GM23338 (cell line): ENCODE results near the gene FTCD. TPM values are rescaled to one million over a fixed set of nuclear protein-coding genes. Genes with fewer than 3 reads are reported as not detected.

ENCODE experiments used
- ATAC-seq: fragments of 200-7000 bp; cut with Tn5 transposase; 3 replicates; pipeline ENCODE4 v1.9.1; 2020
- DNase-seq: peaks from one replicate; pipeline ENCODE4 v3.0.0-alpha.2; 2015; ENCODE audit warnings: low spot score
- H2AFZ ChIP-seq: fragments of 200-600 bp; sonication (generic); 2 replicates; pipeline ENCODE4 v1.8.0; 2016; ENCODE audit warnings: antibody characterized with exemption, mild to moderate bottlenecking, moderate library complexity
- H3F3A ChIP-seq: fragments of 200-600 bp; sonication (generic); replicated peaks from 2 replicates; pipeline ENCODE4 v1.8.0; 2017; ENCODE audit warnings: antibody characterized with exemption, mixed run types, low read depth
- H3K27ac ChIP-seq: fragments of 200-600 bp; sonication (generic); 2 replicates; pipeline ENCODE4 v1.6.1; 2016; ENCODE audit warnings: low read depth
- H3K27me3 ChIP-seq: fragments of 200-600 bp; sonication (generic); 2 replicates; pipeline ENCODE4 v1.8.0; 2016; ENCODE audit warnings: mild to moderate bottlenecking, mixed run types, moderate library complexity; ENCODE audit not compliant: insufficient read depth
- H3K36me3 ChIP-seq: fragments of 200-600 bp; sonication (generic); 2 replicates; pipeline ENCODE4 v1.8.0; 2016; ENCODE audit warnings: mild to moderate bottlenecking; ENCODE audit not compliant: insufficient read depth
- H3K4me1 ChIP-seq: fragments of 200-600 bp; sonication (generic); 2 replicates; pipeline ENCODE4 v1.8.0; 2016; ENCODE audit warnings: mild to moderate bottlenecking, moderate library complexity; ENCODE audit not compliant: insufficient read depth
- H3K4me2 ChIP-seq: fragments of 200-600 bp; sonication (generic); 2 replicates; pipeline ENCODE4 v1.7.1; 2017; ENCODE audit warnings: mixed run types
- H3K4me3 ChIP-seq: fragments of 200-600 bp; sonication (generic); 2 replicates; pipeline ENCODE4 v1.6.1; 2016; ENCODE audit warnings: mixed run types
- H3K79me2 ChIP-seq: fragments of 200-600 bp; sonication (generic); replicated peaks from 2 replicates; pipeline ENCODE4 v1.8.0; 2017; ENCODE audit warnings: mild to moderate bottlenecking; ENCODE audit not compliant: insufficient read depth
- H3K9me2 ChIP-seq: fragments of 200-600 bp; sonication (generic); 2 replicates; pipeline ENCODE4 v1.8.0; 2017; ENCODE audit not compliant: insufficient read depth
- H4K20me1 ChIP-seq: fragments of 200-600 bp; sonication (generic); replicated peaks from 2 replicates; pipeline ENCODE4 v1.8.0; 2017; ENCODE audit warnings: mild to moderate bottlenecking; ENCODE audit not compliant: insufficient read depth
- H3K27ac Mint-ChIP-seq: 2 replicates; pipeline ENCODE4 v1.8.0; 2020; ENCODE audit warnings: inconsistent platforms, mild to moderate bottlenecking, moderate library complexity, mixed read lengths
- H3K27me3 Mint-ChIP-seq: 3 replicates; pipeline ENCODE4 v1.8.0; 2022; ENCODE audit warnings: low read depth, mild to moderate bottlenecking, moderate library complexity, mixed read lengths, inconsistent platforms; ENCODE audit not compliant: insufficient read depth, poor library complexity
- H3K36me3 Mint-ChIP-seq: 3 replicates; pipeline ENCODE4 v1.8.0; 2021; ENCODE audit warnings: low read depth, mild to moderate bottlenecking, inconsistent platforms, moderate library complexity, mixed read lengths
- H3K4me1 Mint-ChIP-seq: 3 replicates; pipeline ENCODE4 v1.8.0; 2020; ENCODE audit warnings: mild to moderate bottlenecking, inconsistent platforms, mixed read lengths
- H3K4me3 Mint-ChIP-seq: 3 replicates; pipeline ENCODE4 v1.8.0; 2021; ENCODE audit warnings: moderate library complexity, mild to moderate bottlenecking, inconsistent platforms, mixed read lengths
- H3K9me3 Mint-ChIP-seq: 3 replicates; pipeline ENCODE4 v1.8.0; 2020; ENCODE audit warnings: moderate library complexity, mild to moderate bottlenecking, inconsistent platforms, mixed read lengths
- CREB1 ChIP-seq: fragments of 250-450 bp; sonication (Bioruptor Pico); IDR thresholded peaks from 2 replicates; pipeline ENCODE4 v1.5.0; 2020; ENCODE audit warnings: low read depth, mild to moderate bottlenecking, moderate library complexity
- ETS1 ChIP-seq: IDR thresholded peaks from 2 replicates; pipeline ENCODE4 v1.6.1; 2016; ENCODE audit warnings: antibody characterized with exemption
- EZH2 ChIP-seq: fragments of 200-600 bp; sonication (generic); IDR thresholded peaks from one replicate; pipeline ENCODE4 v1.8.0; 2017; ENCODE audit warnings: antibody characterized with exemption, mild to moderate bottlenecking, low read depth; ENCODE audit not compliant: unreplicated experiment
- EZH2phosphoT487 ChIP-seq: fragments of 200-600 bp; sonication (generic); IDR thresholded peaks from one replicate; pipeline ENCODE4 v1.8.1; 2018; ENCODE audit warnings: antibody characterized with exemption; ENCODE audit not compliant: unreplicated experiment
- NANOG ChIP-seq: IDR thresholded peaks from 2 replicates; pipeline ENCODE4 v1.6.1; 2016; ENCODE audit warnings: antibody characterized with exemption, borderline replicate concordance
- REST ChIP-seq: IDR thresholded peaks from one replicate; pipeline ENCODE4 v1.6.1; 2018; ENCODE audit warnings: antibody characterized with exemption; ENCODE audit not compliant: unreplicated experiment
- STAT1 ChIP-seq: IDR thresholded peaks from one replicate; pipeline ENCODE4 v1.6.1; 2016; ENCODE audit warnings: antibody characterized with exemption; ENCODE audit not compliant: unreplicated experiment
- ZNF331 ChIP-seq: fragments of 250-450 bp; sonication (Bioruptor Pico); IDR thresholded peaks from 2 replicates; pipeline ENCODE4 v1.5.0; 2020; ENCODE audit warnings: low read depth, mild to moderate bottlenecking, moderate library complexity
- polyA plus RNA-seq: library from polyadenylated mRNA; unstranded; fragments of >200 nt; fragmentation: Nextera tagmentation; extraction: Ambion mirVana; gene quantifications from 2 replicates; pipeline ENCODE4 v1.2.1, GENCODE V29; 2016
- total RNA-seq: library from RNA; depleted of rRNA; stranded (reverse); fragments of >200 nt; shearing (Covaris generic); gene quantifications from 2 replicates; pipeline ENCODE4 v1.2.3, GENCODE V29; 2014
- TF ChIP-seq, protein P1 (sequence below), 2 experiments: fragments of 200-600 bp in 1 of 2; sonication (generic) in 1 of 2; conservative IDR thresholded peaks; 2 replicates each; pipeline versions ENCODE4 v1.5.1 to v1.6.1; 2016 to 2017; ENCODE audit warnings: antibody characterized with exemption in 2 of 2, low read depth in 2 of 2, mild to moderate bottlenecking in 2 of 2, moderate library complexity in 1 of 2

The FTCD gene
- total and polyA plus RNA-seq, 2 experiments from 2014 or later = 0.90 to 2.3 TPM

DNA sequence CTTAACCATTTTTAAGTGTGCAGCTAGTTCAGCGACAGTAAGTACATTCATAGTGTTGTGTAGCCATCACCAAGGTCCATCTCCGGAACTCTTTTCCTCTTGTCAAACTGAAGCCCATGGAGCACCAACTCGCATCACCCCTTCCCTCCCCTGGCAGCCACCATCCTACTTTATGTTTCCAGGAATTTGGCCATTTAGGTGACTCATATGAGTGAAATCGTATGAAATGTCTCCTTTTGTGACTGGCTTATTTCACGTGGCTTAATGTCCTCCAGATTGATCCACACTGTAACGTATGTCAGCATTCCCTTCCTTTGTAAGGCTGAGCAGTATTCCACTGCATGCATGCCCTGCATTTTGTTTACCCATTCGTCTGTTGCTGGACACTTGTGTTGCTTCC is 55.0 kb downstream of the FTCD start:
- no peak overlapping the region for H3K4me2 ChIP-seq
- no peak overlapping the region for H2AFZ ChIP-seq
- ATAC-seq = no peak
- H4K20me1 ChIP-seq = peaks cover 10% of the 10 kb centered on the region; the same call in 1 of the 2 replicates
- H3K4me3 ChIP-seq = no peak overlapping the region
- Mint-ChIP-seq H3K27ac (no peak overlapping the region), H3K4me1 (peaks cover 3% of the 10 kb centered on the region; the same call in 1 of the 3 replicates), H3K9me3 (peaks cover 16% of the 10 kb centered on the region; the same call in 2 of the 3 replicates), H3K36me3 (peaks cover 19% of the 10 kb centered on the region), H3K27me3 (peaks cover 19% of the 10 kb centered on the region), H3K4me3 (no peak overlapping the region)
- DNase-seq = no peak
- no peak overlapping the region for H3K27ac ChIP-seq
- no peaks in the 10 kb centered on the region for H3F3A ChIP-seq
- peaks cover 53% of the 10 kb centered on the region for H3K79me2 ChIP-seq
- H3K4me1 ChIP-seq = 0 out of 2 replicates have a peak, but pooled peaks cover 3% of the 10 kb centered on the region
- TF ChIP-seq ZNF331 (CRISPR knock-in tag) (no peak), ETS1 (no peak), STAT1 (no peak), CREB1 (CRISPR knock-in tag) (no peak), EZH2 (no peak), NANOG (no peak), REST (no peak), EZH2phosphoT487 (no peak)
- TF ChIP-seq, protein P1, sequence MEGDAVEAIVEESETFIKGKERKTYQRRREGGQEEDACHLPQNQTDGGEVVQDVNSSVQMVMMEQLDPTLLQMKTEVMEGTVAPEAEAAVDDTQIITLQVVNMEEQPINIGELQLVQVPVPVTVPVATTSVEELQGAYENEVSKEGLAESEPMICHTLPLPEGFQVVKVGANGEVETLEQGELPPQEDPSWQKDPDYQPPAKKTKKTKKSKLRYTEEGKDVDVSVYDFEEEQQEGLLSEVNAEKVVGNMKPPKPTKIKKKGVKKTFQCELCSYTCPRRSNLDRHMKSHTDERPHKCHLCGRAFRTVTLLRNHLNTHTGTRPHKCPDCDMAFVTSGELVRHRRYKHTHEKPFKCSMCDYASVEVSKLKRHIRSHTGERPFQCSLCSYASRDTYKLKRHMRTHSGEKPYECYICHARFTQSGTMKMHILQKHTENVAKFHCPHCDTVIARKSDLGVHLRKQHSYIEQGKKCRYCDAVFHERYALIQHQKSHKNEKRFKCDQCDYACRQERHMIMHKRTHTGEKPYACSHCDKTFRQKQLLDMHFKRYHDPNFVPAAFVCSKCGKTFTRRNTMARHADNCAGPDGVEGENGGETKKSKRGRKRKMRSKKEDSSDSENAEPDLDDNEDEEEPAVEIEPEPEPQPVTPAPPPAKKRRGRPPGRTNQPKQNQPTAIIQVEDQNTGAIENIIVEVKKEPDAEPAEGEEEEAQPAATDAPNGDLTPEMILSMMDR (conservative IDR thresholded peaks at IDR 0.05; ENCODE audit: low read depth in 2 of 2) = no peak
- no peaks in the 10 kb centered on the region for H3K9me2 ChIP-seq
- H3K36me3 ChIP-seq = no peaks in the 10 kb centered on the region
- H3K27me3 ChIP-seq = peaks cover 14% of the 10 kb centered on the region; the same call in 1 of the 2 replicates
